ENCODE data around the gene PRXL2B.

DNA sequence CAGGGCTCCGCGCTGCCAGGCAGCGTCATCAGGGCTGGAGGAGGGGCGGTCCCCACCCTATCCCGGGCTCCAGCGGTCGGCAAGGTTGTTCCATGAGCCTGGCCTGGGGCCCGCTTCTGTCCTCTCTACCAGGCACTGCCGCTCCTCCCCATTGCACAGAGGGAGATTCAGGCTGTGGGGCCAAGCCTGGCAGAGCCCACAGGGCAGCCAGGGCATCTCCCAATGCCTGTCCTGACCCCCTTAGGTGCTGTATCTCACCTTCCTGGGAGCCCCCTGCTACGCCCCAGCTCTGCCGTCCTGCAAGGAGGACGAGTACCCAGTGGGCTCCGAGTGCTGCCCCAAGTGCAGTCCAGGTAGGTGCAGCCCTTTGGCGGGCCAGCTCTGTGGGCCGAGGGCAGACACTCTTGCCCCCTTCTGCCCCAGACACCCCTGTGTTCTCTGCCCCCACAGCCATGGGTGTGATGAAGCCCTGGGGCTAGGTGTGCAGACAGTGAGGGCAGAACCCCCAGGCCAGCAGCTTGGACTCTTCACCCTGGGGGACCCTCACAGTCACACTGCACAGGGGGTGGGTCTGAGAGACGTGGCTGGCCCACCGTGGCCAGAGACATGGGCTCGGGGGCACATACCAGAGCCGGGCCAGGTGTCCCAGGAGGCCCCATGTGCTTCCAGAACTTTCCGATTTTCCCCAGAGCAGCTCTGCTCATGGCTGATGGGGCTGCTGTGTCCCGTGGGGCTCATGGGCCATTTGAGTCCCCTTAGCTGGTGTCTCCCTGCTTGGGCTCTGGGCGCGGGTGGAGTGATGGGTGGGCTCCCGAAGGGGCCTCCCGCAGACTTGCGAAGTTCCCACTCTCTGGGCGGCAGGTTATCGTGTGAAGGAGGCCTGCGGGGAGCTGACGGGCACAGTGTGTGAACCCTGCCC is 28.8 kb upstream of the PRXL2B start:
- TF ChIP-seq CTCF (IDR thresholded peaks at IDR 0.05), result no peak
- TF ChIP-seq POLR2A (IDR thresholded peaks at IDR 0.05), result no peak
